T-cell (primary cell): ENCODE data around the gene HOXA10. TPM values are rescaled to one million over a fixed set of nuclear protein-coding genes. Genes with fewer than 3 reads are reported as not detected.

Source experiments
- ATAC-seq, 4 experiments: fragments of 200-7000 bp in 3 of 4; fragments of 150-1000 bp in 1 of 4; cut with Tn5 transposase; replicated peaks in 1 of 4; 1 replicate in 3 of 4; 2 replicates in 1 of 4; pipeline ENCODE4 v1.10.0; 2021; ENCODE audit warnings: moderate library complexity in 3 of 4, mild to moderate bottlenecking in 2 of 4, moderate number of reproducible peaks in 1 of 4
- CTCF ChIA-PET, 2 donors: fragments of 300-600 bp; sonication (Branson Sonifier 250); formaldehyde crosslinking; loops; one replicate each; lab custom pipeline; 2022; ENCODE audit warnings: antibody characterized with exemption in 2 of 2; lab: Charles Lee
- POLR2A ChIA-PET, 2 donors: fragments of 300-600 bp; sonication (Branson Sonifier 250); formaldehyde crosslinking; loops; one replicate each; lab custom pipeline; 2022; ENCODE audit warnings: antibody characterized with exemption in 2 of 2; lab: Charles Lee
- DNase-seq, 35 experiments: peaks; one replicate each; pipeline versions ENCODE4 v3.0.0 to v3.0.0-alpha.2; 2013 to 2023
- H3K27ac ChIP-seq: one replicate; pipeline ENCODE4 v1.5.1; 2013; ENCODE audit warnings: low read length
- H3K27me3 ChIP-seq, 2 experiments: replicated peaks in 1 of 2; 1 replicate in 1 of 2; 2 replicates in 1 of 2; pipeline versions ENCODE4 v1.6.1 to v1.7.0; 2013; ENCODE audit warnings: low read length in 1 of 2, mixed read lengths in 1 of 2; ENCODE audit not compliant: control insufficient read depth in 2 of 2, insufficient read depth in 2 of 2; ENCODE audit errors: extremely low read depth in 1 of 2
- H3K36me3 ChIP-seq, 2 donors: 1 replicate in 1 of 2; 2 replicates in 1 of 2; pipeline versions ENCODE4 v1.6.1 to v1.7.0; 2013; ENCODE audit warnings: low read length in 1 of 2; ENCODE audit not compliant: control insufficient read depth in 2 of 2, insufficient read depth in 1 of 2; ENCODE audit errors: extremely low read depth in 1 of 2
- H3K4me1 ChIP-seq, 2 experiments: 1 replicate in 1 of 2; 2 replicates in 1 of 2; pipeline versions ENCODE4 v1.6.1 to v1.7.0; 2013; ENCODE audit warnings: low read length in 2 of 2, mixed read lengths in 1 of 2; ENCODE audit not compliant: insufficient read depth in 2 of 2, control insufficient read depth in 1 of 2; ENCODE audit errors: extremely low read depth in 1 of 2
- H3K4me3 ChIP-seq, 2 donors: 1 replicate in 1 of 2; 2 replicates in 1 of 2; pipeline versions ENCODE4 v1.5.1 to v1.7.0; 2013; ENCODE audit warnings: mild to moderate bottlenecking in 2 of 2, low read length in 1 of 2, moderate library complexity in 1 of 2; ENCODE audit not compliant: control insufficient read depth in 1 of 2; ENCODE audit errors: extremely low read depth in 1 of 2
- H3K9me3 ChIP-seq: 2 replicates; pipeline ENCODE4 v1.7.0; 2013
- H3K27ac Mint-ChIP-seq, 2 donors: one replicate each; pipeline ENCODE4 v1.8.0; 2020 to 2021; ENCODE audit warnings: mild to moderate bottlenecking in 2 of 2, mixed read lengths in 2 of 2
- H3K27me3 Mint-ChIP-seq, 2 donors: one replicate each; pipeline ENCODE4 v1.8.0; 2021 to 2022; ENCODE audit warnings: mixed read lengths in 2 of 2
- H3K36me3 Mint-ChIP-seq: one replicate; pipeline ENCODE4 v1.8.0; 2021; ENCODE audit warnings: mixed read lengths
- H3K4me1 Mint-ChIP-seq, 3 donors: one replicate each; pipeline ENCODE4 v1.8.0; 2020 to 2022; ENCODE audit warnings: mixed read lengths in 3 of 3, mild to moderate bottlenecking in 1 of 3
- H3K4me3 Mint-ChIP-seq, 3 donors: one replicate each; pipeline ENCODE4 v1.8.0; 2020 to 2022; ENCODE audit warnings: mild to moderate bottlenecking in 3 of 3, mixed read lengths in 3 of 3, moderate library complexity in 3 of 3
- H3K9me3 Mint-ChIP-seq, 3 donors: one replicate each; pipeline ENCODE4 v1.8.0; 2020 to 2022; ENCODE audit warnings: mixed read lengths in 3 of 3
- WGBS: methylation state at CpG from one replicate; pipeline ENCODE4 v1.1.5; 2013; ENCODE audit warnings: missing lambda C conversion rate; ENCODE audit not compliant: insufficient coverage; 5-methylcytosine and 5-hydroxymethylcytosine counted together
- total RNA-seq, 35 experiments: library from RNA in 6 of 35; stranded (reverse) in 6 of 35; fragments of 120-200 nt in 1 of 35; gene quantifications; one replicate each; pipeline versions ENCODE4 v1.2.1 to v1.2.4 and lab custom pipeline; 2013 to 2026

The HOXA10 gene
- total RNA-seq, 5 donors from 2014 or later (not counting 1 experiment from before 2014, with no cell fraction given) = 0.36 to 0.75 (median 0.51) TPM; not detected in 2

DNA sequence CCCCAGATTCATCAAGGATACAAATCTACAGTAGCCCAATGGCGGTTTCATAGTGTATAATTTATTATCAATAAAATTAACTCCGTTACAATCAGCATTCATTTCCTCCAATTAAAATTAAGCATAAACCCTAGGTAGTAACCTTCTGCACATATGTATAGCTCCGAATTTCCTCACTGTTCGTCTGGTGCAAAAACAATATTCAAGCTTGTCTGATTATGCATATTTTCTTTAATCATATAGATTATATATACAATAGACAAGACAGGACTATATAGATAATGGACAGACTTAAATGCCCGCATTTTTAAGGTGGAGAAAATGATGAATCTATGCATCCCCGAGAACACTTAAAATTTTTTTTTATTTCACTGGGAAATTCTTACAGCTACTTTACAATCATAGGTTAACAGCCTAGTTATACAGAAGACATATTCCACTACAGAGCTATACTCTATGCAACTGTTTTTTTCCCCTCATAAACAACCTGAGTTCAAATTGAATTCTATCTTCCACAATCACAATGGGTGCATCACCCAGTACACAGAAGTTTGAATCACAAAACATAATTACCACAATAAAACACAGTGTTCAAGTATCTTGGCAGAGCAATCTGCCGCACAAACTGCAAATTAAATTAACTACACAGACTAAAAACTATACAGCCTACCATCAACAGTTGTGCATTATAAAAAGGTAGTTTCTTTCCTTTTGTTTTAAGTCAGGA lies 11.4 kb downstream of the HOXA10 start:
- WGBS = no CpG with 5 or more reads among the region's 7 CpGs
- no peak for DNase-seq

DNA sequence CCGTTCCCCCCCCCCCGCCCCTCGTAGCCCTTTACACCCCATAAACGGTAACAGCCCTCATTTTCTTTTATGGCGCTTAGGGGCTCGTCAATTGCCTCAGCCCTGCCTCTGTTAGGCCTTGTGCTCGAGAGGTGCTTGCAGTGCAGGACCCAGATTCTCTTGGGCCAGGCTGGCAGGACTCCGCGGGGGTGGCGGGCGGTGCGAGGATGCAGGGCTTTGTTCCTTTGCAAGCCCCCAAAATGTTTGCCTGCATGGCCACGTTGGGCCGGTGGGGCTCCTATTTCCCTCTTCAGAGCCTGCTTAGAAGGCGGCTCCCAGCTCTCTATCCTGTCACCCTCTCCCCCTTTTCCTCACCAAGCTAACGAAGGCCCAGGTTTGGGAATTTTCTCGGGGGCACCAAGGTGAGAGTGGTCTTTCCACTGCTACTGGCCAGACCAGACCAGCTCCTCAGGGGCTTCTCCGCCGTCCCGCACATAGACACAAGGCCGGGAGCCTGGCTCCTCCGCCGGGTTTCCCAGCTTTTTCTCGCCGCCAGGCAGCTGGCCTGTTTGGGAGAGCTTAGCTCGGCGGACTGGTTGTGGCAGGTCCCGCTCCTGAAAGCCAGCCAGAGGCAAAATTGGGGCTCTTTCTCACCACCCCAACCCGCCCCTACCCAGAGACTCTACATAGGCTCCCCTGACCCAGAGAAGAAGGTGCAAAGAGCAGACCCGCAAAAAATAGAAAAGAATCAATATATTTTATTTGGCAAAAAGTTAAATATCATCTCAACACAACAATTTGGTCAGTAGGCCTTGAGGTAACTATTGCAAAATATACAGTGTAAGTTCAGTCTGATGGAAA lies 12.2 kb downstream of the HOXA10 start:
- Mint-ChIP-seq H3K27ac (no peak overlapping the region), H3K36me3 (no peaks in the 10 kb centered on the region), H3K9me3 (no peaks in the 10 kb centered on the region), H3K4me3 (no peak overlapping the region), H3K4me1 (peaks cover 31 to 39% (median 38%) of the 10 kb centered on the region in 3 donors), H3K27me3 (peaks cover 56 to 83% of the 10 kb centered on the region in 2 donors)
- H3K36me3 ChIP-seq = no peaks in the 10 kb centered on the region
- H3K27me3 ChIP-seq = peaks cover 2 to 91% of the 10 kb centered on the region in 2 experiments
- DNase-seq (peak in 1 of 35 experiments; percentile 20), ATAC-seq (no peak)
- no peaks in the 10 kb centered on the region for H3K9me3 ChIP-seq
- H3K27ac ChIP-seq = no peak overlapping the region
- H3K4me1 ChIP-seq = peaks cover 2 to 63% of the 10 kb centered on the region in 2 experiments
- WGBS = 66% methylated on average over 22 of the region's 30 CpGs
- ChIA-PET CTCF (interaction anchor here (0.6 to 3.6 kb wide), 25 partner anchors 10 to 1305 kb away, joined by 3 to 59 read pairs (median 6); no protein-coding TSS in a partner anchor), POLR2A (interaction anchor here in 1 of 2 donors (0.6 kb wide), 5 partner anchors 14 to 1305 kb away, joined by 3 to 8 read pairs (median 3); no protein-coding TSS in a partner anchor)
- no peak overlapping the region for H3K4me3 ChIP-seq

More for the DNA sequence above, 11.4 kb downstream of the HOXA10 start:
- POLR2A ChIA-PET = interaction anchor here in 1 of 2 donors (0.6 to 0.7 kb wide), 5 partner anchors 10 to 1306 kb away, joined by 3 to 8 read pairs (median 3); no protein-coding TSS in a partner anchor
- no peak for ATAC-seq
- no peaks in the 10 kb centered on the region for H3K36me3 Mint-ChIP-seq
- Histone ChIP-seq H3K27ac (no peak overlapping the region), H3K9me3 (no peaks in the 10 kb centered on the region), H3K27me3 (peaks cover 7 to 90% of the 10 kb centered on the region in 2 experiments), H3K36me3 (no peaks in the 10 kb centered on the region), H3K4me3 (no peak overlapping the region), H3K4me1 (peaks cover 2 to 62% of the 10 kb centered on the region in 2 experiments)
- H3K9me3 Mint-ChIP-seq = no peaks in the 10 kb centered on the region
- H3K4me3 Mint-ChIP-seq = no peak overlapping the region
- peaks cover 33 to 37% (median 37%) of the 10 kb centered on the region in 3 donors for H3K4me1 Mint-ChIP-seq
- H3K27ac Mint-ChIP-seq = no peak overlapping the region
- H3K27me3 Mint-ChIP-seq = peaks cover 56 to 83% of the 10 kb centered on the region in 2 donors
- CTCF ChIA-PET = interaction anchor here (0.6 to 3.6 kb wide), 22 partner anchors 9 to 1305 kb away, joined by 3 to 59 read pairs (median 5); partner anchors contain the start of gene HOXA3 (in 1 of the 2)

DNA sequence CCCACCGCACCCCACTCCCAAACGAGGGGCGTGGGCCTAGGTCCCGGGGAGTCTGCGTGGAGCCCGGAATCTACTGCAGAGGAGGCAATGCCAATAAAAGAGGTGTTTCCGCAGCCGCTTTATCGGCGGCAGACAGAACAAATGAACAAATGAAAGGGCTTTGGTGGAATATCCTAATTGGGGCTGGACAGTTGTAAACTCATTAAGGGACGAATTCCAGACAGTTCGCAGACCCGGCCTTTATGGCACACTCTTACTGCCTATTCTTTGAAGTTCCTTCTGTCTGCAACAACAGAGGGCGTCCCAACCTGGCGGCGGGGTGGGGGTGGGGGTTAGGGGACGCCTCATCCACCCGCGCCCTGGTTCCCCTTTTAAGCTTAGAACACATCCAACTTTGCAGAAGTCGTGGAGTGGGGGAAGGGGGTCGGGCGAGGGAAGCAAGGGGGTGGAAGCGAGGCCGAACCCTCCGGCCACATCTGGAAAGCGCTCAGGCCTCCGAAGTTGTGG lies 12.9 kb downstream of the HOXA10 start:
- no peaks in the 10 kb centered on the region for H3K36me3 ChIP-seq
- ChIA-PET CTCF (interaction anchor here (0.5 to 3.6 kb wide), 38 partner anchors 9 to 1304 kb away, joined by 3 to 59 read pairs (median 4); partner anchors contain the start of gene HOXA3 (in 1 of the 2)), POLR2A (interaction anchor here in 1 of 2 donors (0.6 to 1.0 kb wide), 2 partner anchors 13 to 75 kb away, joined by 3 read pairs; no protein-coding TSS in a partner anchor)
- peaks cover 2 to 90% of the 10 kb centered on the region in 2 experiments for H3K27me3 ChIP-seq
- Mint-ChIP-seq H3K27ac (no peak overlapping the region), H3K36me3 (no peaks in the 10 kb centered on the region), H3K4me3 (peak overlapping the region; percentile 43 to 73 (median 63)), H3K9me3 (no peaks in the 10 kb centered on the region), H3K27me3 (peaks cover 52 to 82% of the 10 kb centered on the region in 2 donors), H3K4me1 (peaks cover 33 to 40% (median 40%) of the 10 kb centered on the region in 3 donors)
- no peak for DNase-seq
- no peak overlapping the region for H3K27ac ChIP-seq
- peak overlapping the region; percentile 57 to 81 for H3K4me3 ChIP-seq
- ATAC-seq = peak in 1 of 4 experiments; percentile 2
- H3K9me3 ChIP-seq = no peaks in the 10 kb centered on the region
- WGBS = 0% methylated on average over 7 of the region's 27 CpGs
- H3K4me1 ChIP-seq = peaks cover 2 to 61% of the 10 kb centered on the region in 2 experiments

GRCh38 chr7:27160546-27161213 lies 13.4 kb downstream of the HOXA10 start:
- Histone ChIP-seq H3K27me3 (peaks cover 2 to 90% of the 10 kb centered on the region in 2 experiments), H3K4me3 (peak overlapping the region; percentile 57 to 81), H3K4me1 (peaks cover 2 to 61% of the 10 kb centered on the region in 2 experiments), H3K27ac (no peak overlapping the region), H3K36me3 (no peaks in the 10 kb centered on the region), H3K9me3 (no peaks in the 10 kb centered on the region)
- Mint-ChIP-seq H3K9me3 (no peaks in the 10 kb centered on the region), H3K27ac (no peak overlapping the region), H3K4me3 (peak overlapping the region; percentile 43 to 73 (median 63)), H3K27me3 (peaks cover 49 to 82% of the 10 kb centered on the region in 2 donors), H3K4me1 (peaks cover 35 to 41% (median 40%) of the 10 kb centered on the region in 3 donors), H3K36me3 (no peaks in the 10 kb centered on the region)
- ATAC-seq (peak; percentile 70 to 85 (median 74)), DNase-seq (peak; percentile 50 to 92 (median 79))
- under 1% methylated on average over 49 of the region's 54 CpGs for WGBS
- ChIA-PET POLR2A (interaction anchor here in 1 of 2 donors (0.6 to 1.0 kb wide), 2 partner anchors 12 to 74 kb away, joined by 3 read pairs; no protein-coding TSS in a partner anchor), CTCF (interaction anchor here (0.5 to 3.6 kb wide), 38 partner anchors 8 to 1304 kb away, joined by 3 to 59 read pairs (median 4); partner anchors contain the start of gene HOXA3 (in 1 of the 2))

DNA sequence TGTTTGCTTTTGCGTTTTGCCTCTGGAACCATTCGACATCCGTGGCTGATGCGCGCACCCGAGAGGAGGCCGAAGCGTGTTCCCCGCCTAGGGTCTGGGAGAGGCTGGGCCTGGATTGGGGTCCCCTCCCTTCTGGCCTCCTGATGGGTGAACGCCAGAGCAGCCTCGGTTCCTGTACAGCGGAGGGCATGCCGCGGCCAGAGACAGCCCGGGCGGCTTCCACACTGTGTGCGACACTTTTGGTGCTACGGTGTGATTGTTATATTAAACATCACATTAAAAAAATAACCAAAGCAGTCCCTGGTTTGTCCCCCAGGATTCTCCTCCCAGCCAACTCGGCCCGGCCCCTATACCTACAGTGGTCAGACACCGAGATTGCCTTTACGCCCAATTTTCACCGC lies 14.0 kb downstream of the HOXA10 start:
- peak in 3 of 4 experiments; percentile 38 to 47 (median 43) for ATAC-seq
- peaks cover 37 to 43% (median 42%) of the 10 kb centered on the region in 3 donors for H3K4me1 Mint-ChIP-seq
- Histone ChIP-seq H3K36me3 (no peaks in the 10 kb centered on the region), H3K4me1 (peaks cover 7 to 61% of the 10 kb centered on the region in 2 experiments), H3K4me3 (peak overlapping the region; percentile 57 to 81), H3K27ac (no peak overlapping the region), H3K9me3 (no peaks in the 10 kb centered on the region), H3K27me3 (peaks cover 2 to 90% of the 10 kb centered on the region in 2 experiments)
- ChIA-PET CTCF (interaction anchor here (0.6 to 3.6 kb wide), 5 partner anchors 9 to 788 kb away, joined by 3 to 59 read pairs (median 8); no protein-coding TSS in a partner anchor), POLR2A (interaction anchor here in 1 of 2 donors (1.0 kb wide), 1 partner anchor 74 kb away, joined by 3 read pairs; no protein-coding TSS in a partner anchor)
- H3K36me3 Mint-ChIP-seq = no peaks in the 10 kb centered on the region
- WGBS = 12% methylated on average over 14 of the region's 23 CpGs
- peak in 2 of 35 experiments; percentile 22 to 23 for DNase-seq
- H3K27me3 Mint-ChIP-seq = peaks cover 52 to 84% of the 10 kb centered on the region in 2 donors
- H3K9me3 Mint-ChIP-seq = no peaks in the 10 kb centered on the region
- H3K4me3 Mint-ChIP-seq = peak overlapping the region; percentile 43 to 68 (median 57)
- no peak overlapping the region for H3K27ac Mint-ChIP-seq
